Gastrocnemius medialis (tissue), 4 donors: Measurements from ENCODE around the gene SYT13.

Source experiments
- POLR2A ChIP-seq, 2 donors: fragments of 450-650 bp; IDR thresholded peaks; one replicate each; pipeline ENCODE4 v1.6.1; 2017; ENCODE audit warnings: antibody characterized with exemption in 2 of 2, mild to moderate bottlenecking in 2 of 2, moderate library complexity in 2 of 2
- TF ChIP-seq, protein P1 (sequence below), 5 experiments: fragments of 450-650 bp in 3 of 5; fragments of 200-600 bp in 2 of 5; sonication (generic) in 2 of 5; IDR thresholded peaks in 4 of 5; conservative IDR thresholded peaks in 1 of 5; 1 replicate in 4 of 5; 2 replicates in 1 of 5; pipeline ENCODE4 v1.5.1; 2016 to 2019; ENCODE audit warnings: antibody characterized with exemption in 5 of 5, mild to moderate bottlenecking in 3 of 5, moderate library complexity in 3 of 5

DNA sequence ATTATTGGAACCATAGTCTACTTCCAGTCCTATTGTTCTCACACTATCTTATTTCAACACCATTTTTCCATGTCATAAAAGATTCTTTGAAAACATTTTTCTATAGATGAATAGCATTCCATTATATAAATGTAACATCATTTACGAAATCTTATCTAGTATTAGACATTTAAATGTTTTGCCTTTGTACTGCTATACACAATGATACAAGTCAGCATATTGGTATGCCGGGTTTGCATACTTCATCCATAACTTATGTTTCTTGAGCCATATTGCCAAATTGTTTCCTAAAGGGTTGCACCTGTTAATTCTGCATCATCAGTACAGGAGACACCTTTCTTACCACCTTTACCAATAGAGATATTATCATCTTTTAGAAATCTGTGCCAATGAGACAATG lies 68.2 kb downstream of the SYT13 start:
- TF ChIP-seq, protein P1, sequence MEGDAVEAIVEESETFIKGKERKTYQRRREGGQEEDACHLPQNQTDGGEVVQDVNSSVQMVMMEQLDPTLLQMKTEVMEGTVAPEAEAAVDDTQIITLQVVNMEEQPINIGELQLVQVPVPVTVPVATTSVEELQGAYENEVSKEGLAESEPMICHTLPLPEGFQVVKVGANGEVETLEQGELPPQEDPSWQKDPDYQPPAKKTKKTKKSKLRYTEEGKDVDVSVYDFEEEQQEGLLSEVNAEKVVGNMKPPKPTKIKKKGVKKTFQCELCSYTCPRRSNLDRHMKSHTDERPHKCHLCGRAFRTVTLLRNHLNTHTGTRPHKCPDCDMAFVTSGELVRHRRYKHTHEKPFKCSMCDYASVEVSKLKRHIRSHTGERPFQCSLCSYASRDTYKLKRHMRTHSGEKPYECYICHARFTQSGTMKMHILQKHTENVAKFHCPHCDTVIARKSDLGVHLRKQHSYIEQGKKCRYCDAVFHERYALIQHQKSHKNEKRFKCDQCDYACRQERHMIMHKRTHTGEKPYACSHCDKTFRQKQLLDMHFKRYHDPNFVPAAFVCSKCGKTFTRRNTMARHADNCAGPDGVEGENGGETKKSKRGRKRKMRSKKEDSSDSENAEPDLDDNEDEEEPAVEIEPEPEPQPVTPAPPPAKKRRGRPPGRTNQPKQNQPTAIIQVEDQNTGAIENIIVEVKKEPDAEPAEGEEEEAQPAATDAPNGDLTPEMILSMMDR (IDR thresholded peaks at IDR 0.05 in 4 of 5, conservative IDR thresholded peaks at IDR 0.05 in 1 of 5) = no peak
- no peak for TF ChIP-seq POLR2A (IDR thresholded peaks at IDR 0.05)
